ENCODE data around the gene CLSTN2.

The CLSTN2 gene

GRCh38 chr3:139944256-139944910 is 9.4 kb downstream of the CLSTN2 start:
- DNase-seq, result no peak

- DNase-seq, result no peak
These were observed 10.4 kb downstream of the CLSTN2 start for GRCh38 chr3:139945386-139945785.

GRCh38 chr3:139945942-139946341 is 11.0 kb downstream of the CLSTN2 start:
- no peak for DNase-seq

GRCh38 chr3:139948467-139948866 is 13.5 kb downstream of the CLSTN2 start:
- no peak for DNase-seq

- DNase-seq, result no peak
These were observed 13.9 kb downstream of the CLSTN2 start for GRCh38 chr3:139948898-139949297.

- no peak for DNase-seq
These were observed 18.3 kb downstream of the CLSTN2 start for GRCh38 chr3:139953131-139953910.

GRCh38 chr3:139954146-139954860 is 19.3 kb downstream of the CLSTN2 start:
- DNase-seq, result no peak

- DNase-seq, result no peak
These were observed 22.9 kb downstream of the CLSTN2 start for GRCh38 chr3:139957844-139958243.

GRCh38 chr3:139969386-139969785 is 34.4 kb downstream of the CLSTN2 start:
- no peak for DNase-seq

- no peak for DNase-seq
These were observed 35.5 kb downstream of the CLSTN2 start for GRCh38 chr3:139970526-139970925.

- no peak for DNase-seq
These were observed 39.9 kb downstream of the CLSTN2 start for GRCh38 chr3:139974809-139975425.

GRCh38 chr3:139975594-139976365 is 40.8 kb downstream of the CLSTN2 start:
- no peak for DNase-seq

GRCh38 chr3:139978966-139979365 is 44.0 kb downstream of the CLSTN2 start:
- DNase-seq, result no peak

- DNase-seq, result no peak
These were observed 45.0 kb downstream of the CLSTN2 start for GRCh38 chr3:139979991-139980390.

GRCh38 chr3:139982404-139982803 is 47.4 kb downstream of the CLSTN2 start:
- DNase-seq, result no peak

- no peak for DNase-seq
These were observed 50.6 kb downstream of the CLSTN2 start for GRCh38 chr3:139985576-139985975.

GRCh38 chr3:139987908-139988307 is 52.9 kb downstream of the CLSTN2 start:
- DNase-seq, result no peak

GRCh38 chr3:139988472-139989156 is 53.6 kb downstream of the CLSTN2 start:
- DNase-seq, result no peak

GRCh38 chr3:139994891-139995290 is 59.9 kb downstream of the CLSTN2 start:
- DNase-seq, result no peak

GRCh38 chr3:140004271-140004670 is 69.3 kb downstream of the CLSTN2 start:
- no peak for DNase-seq

- DNase-seq, result no peak
These were observed 71.3 kb downstream of the CLSTN2 start for GRCh38 chr3:140006331-140006730.

GRCh38 chr3:140007081-140007480 is 72.1 kb downstream of the CLSTN2 start:
- DNase-seq, result no peak
